HG03457 (cell line): ENCODE measurements around the gene FOXP1.

Experiments used
- ATAC-seq: cut with Tn5 transposase; IDR thresholded peaks from one replicate; pipeline ENCODE4 v1.9.1; 2021; ENCODE audit warnings: moderate number of reproducible peaks; ENCODE audit not compliant: unreplicated experiment

Gene FOXP1

GRCh38 chr3:71406972-71407810, 176.3 kb downstream of the FOXP1 start:
- ATAC-seq, result no peak

- no peak for ATAC-seq
Observed at GRCh38 chr3:71402911-71403310, 180.6 kb downstream of the FOXP1 start.

- no peak for ATAC-seq
Observed at GRCh38 chr3:71402280-71402679, 181.2 kb downstream of the FOXP1 start.

- ATAC-seq, result no peak
Observed at GRCh38 chr3:71401695-71402231, 181.8 kb downstream of the FOXP1 start.

GRCh38 chr3:71400986-71401451, 182.5 kb downstream of the FOXP1 start:
- ATAC-seq, result no peak

GRCh38 chr3:71399478-71399877, 184.1 kb downstream of the FOXP1 start:
- no peak for ATAC-seq

GRCh38 chr3:71398157-71398836, 185.2 kb downstream of the FOXP1 start:
- ATAC-seq, result no peak

- ATAC-seq, result no peak
Observed at GRCh38 chr3:71397726-71398125, 185.8 kb downstream of the FOXP1 start.

- ATAC-seq, result no peak
Observed at GRCh38 chr3:71397046-71397445, 186.5 kb downstream of the FOXP1 start.

- ATAC-seq, result no peak
Observed at GRCh38 chr3:71395927-71396695, 187.4 kb downstream of the FOXP1 start.

- no peak for ATAC-seq
Observed at GRCh38 chr3:71395470-71395869, 188.1 kb downstream of the FOXP1 start.

- ATAC-seq, result no peak
Observed at GRCh38 chr3:71393745-71394144, 189.8 kb downstream of the FOXP1 start.

- ATAC-seq, result peak; percentile 48
Observed at GRCh38 chr3:71393093-71393492, 190.4 kb downstream of the FOXP1 start.

- ATAC-seq, result peak; percentile 61
Observed at GRCh38 chr3:71392251-71392650, 191.3 kb downstream of the FOXP1 start.

- no peak for ATAC-seq
Observed at GRCh38 chr3:71391361-71391760, 192.2 kb downstream of the FOXP1 start.

- ATAC-seq, result no peak
Observed at GRCh38 chr3:71389911-71390573, 193.5 kb downstream of the FOXP1 start.

- no peak for ATAC-seq
Observed at GRCh38 chr3:71389191-71389590, 194.3 kb downstream of the FOXP1 start.

- ATAC-seq, result no peak
Observed at GRCh38 chr3:71388535-71389120, 194.9 kb downstream of the FOXP1 start.

- no peak for ATAC-seq
Observed at GRCh38 chr3:71387586-71387985, 195.9 kb downstream of the FOXP1 start.
